Thyroid gland (tissue), 4 donors: ENCODE measurements around the gene HIVEP1. TPM values are rescaled to one million over a fixed set of nuclear protein-coding genes. Genes with fewer than 3 reads are reported as not detected.

Source experiments
- DNase-seq, 2 donors: peaks; one replicate each; pipeline ENCODE4 v3.0.0-alpha.2; 2019
- H3K27ac ChIP-seq, 3 donors: fragments of 200-600 bp; sonication (generic); 1 replicate in 2 of 3; 2 replicates in 1 of 3; pipeline ENCODE4 v1.5.1; 2016 to 2019; ENCODE audit warnings: mild to moderate bottlenecking in 1 of 3, moderate library complexity in 1 of 3
- H3K27me3 ChIP-seq: fragments of 200-600 bp; sonication (generic); one replicate; pipeline ENCODE4 v1.5.1; 2019
- H3K36me3 ChIP-seq, 2 donors: fragments of 200-600 bp; sonication (generic); one replicate each; pipeline ENCODE4 v1.5.1; 2016 to 2019
- H3K4me1 ChIP-seq, 2 donors: fragments of 200-600 bp; sonication (generic); one replicate each; pipeline ENCODE4 v1.5.1; 2017 to 2019
- H3K4me3 ChIP-seq, 3 donors: fragments of 200-600 bp; sonication (generic); replicated peaks in 1 of 3; 1 replicate in 2 of 3; 2 replicates in 1 of 3; pipeline ENCODE4 v1.5.1; 2016; ENCODE audit warnings: mild to moderate bottlenecking in 1 of 3
- H3K9me3 ChIP-seq: fragments of 200-600 bp; sonication (generic); one replicate; pipeline ENCODE4 v1.5.1; 2017
- POLR2A ChIP-seq, 2 donors: fragments of 450-650 bp; IDR thresholded peaks; one replicate each; pipeline ENCODE4 v1.6.1; 2017; ENCODE audit warnings: antibody characterized with exemption in 2 of 2, mild to moderate bottlenecking in 2 of 2, moderate library complexity in 1 of 2
- WGBS, 2 donors: methylation state at CpG; one replicate each; pipeline ENCODE4 v1.1.5; 2017; 5-methylcytosine and 5-hydroxymethylcytosine counted together
- intact Hi-C: fragments of 100-400 bp; cut with DNase I; formaldehyde crosslinking; loops from one replicate; pipeline ENCODE4 v1.15.1; 2023
- total RNA-seq, 4 donors: library from RNA; depleted of rRNA; stranded (reverse); fragments of >200 nt; gene quantifications; one replicate each; pipeline ENCODE4 v1.2.3, GENCODE V29; 2016
- TF ChIP-seq, protein P1 (sequence below), 6 experiments: fragments of 200-600 bp in 3 of 6; fragments of 450-650 bp in 3 of 6; sonication (generic) in 3 of 6; IDR thresholded peaks; one replicate each; pipeline ENCODE4 v1.5.1; 2016 to 2019; ENCODE audit warnings: antibody characterized with exemption in 6 of 6, mild to moderate bottlenecking in 2 of 6, inconsistent platforms in 1 of 6, moderate library complexity in 1 of 6

HIVEP1 gene
- total RNA-seq, 4 donors from 2014 or later, result 17.4 to 35.1 (median 29.0) TPM

- intact Hi-C loops, result no loop called here
- H3K4me3 ChIP-seq, result no peak overlapping the region
- H3K36me3 ChIP-seq, result peaks cover 0 to 4% of the 10 kb centered on the region in 2 donors
- no peaks in the 10 kb centered on the region for H3K27me3 ChIP-seq
- DNase-seq, result peak; percentile 10 to 35
- H3K9me3 ChIP-seq, result no peaks in the 10 kb centered on the region
- 37 to 50% methylated on average over 2 of the region's 2 CpGs for WGBS, 2 donors
- TF ChIP-seq, protein P1, sequence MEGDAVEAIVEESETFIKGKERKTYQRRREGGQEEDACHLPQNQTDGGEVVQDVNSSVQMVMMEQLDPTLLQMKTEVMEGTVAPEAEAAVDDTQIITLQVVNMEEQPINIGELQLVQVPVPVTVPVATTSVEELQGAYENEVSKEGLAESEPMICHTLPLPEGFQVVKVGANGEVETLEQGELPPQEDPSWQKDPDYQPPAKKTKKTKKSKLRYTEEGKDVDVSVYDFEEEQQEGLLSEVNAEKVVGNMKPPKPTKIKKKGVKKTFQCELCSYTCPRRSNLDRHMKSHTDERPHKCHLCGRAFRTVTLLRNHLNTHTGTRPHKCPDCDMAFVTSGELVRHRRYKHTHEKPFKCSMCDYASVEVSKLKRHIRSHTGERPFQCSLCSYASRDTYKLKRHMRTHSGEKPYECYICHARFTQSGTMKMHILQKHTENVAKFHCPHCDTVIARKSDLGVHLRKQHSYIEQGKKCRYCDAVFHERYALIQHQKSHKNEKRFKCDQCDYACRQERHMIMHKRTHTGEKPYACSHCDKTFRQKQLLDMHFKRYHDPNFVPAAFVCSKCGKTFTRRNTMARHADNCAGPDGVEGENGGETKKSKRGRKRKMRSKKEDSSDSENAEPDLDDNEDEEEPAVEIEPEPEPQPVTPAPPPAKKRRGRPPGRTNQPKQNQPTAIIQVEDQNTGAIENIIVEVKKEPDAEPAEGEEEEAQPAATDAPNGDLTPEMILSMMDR (IDR thresholded peaks at IDR 0.05), result no peak
- TF ChIP-seq POLR2A (IDR thresholded peaks at IDR 0.05), result no peak
- no peaks in the 10 kb centered on the region for H3K4me1 ChIP-seq
- H3K27ac ChIP-seq, result no peak overlapping the region
These were observed 107.0 kb downstream of the HIVEP1 start for GRCh38 chr6:12119085-12119588.

DNA sequence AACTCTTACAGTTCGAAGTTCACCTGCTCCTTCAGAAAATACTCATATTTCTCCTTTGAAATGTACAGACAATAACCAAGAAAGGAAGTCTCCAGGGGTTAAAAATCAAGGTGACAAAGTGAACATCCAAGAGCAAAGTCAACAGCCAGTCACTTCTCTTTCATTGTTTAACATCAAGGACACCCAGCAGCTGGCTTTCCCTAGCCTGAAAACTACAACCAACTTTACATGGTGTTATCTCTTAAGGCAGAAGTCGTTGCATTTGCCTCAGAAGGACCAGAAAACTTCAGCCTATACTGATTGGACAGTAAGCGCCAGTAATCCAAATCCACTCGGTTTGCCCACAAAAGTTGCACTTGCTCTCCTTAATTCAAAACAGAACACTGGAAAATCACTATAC is 113.3 kb downstream of the HIVEP1 start:
- H3K9me3 ChIP-seq, result no peaks in the 10 kb centered on the region
- no peak for TF ChIP-seq POLR2A (IDR thresholded peaks at IDR 0.05)
- TF ChIP-seq, protein P1 (IDR thresholded peaks at IDR 0.05), result no peak
- H3K36me3 ChIP-seq, result no peaks in the 10 kb centered on the region
- no peak overlapping the region for H3K4me3 ChIP-seq
- no peak overlapping the region for H3K27ac ChIP-seq
- intact Hi-C loops, result no loop called here
- H3K27me3 ChIP-seq, result no peaks in the 10 kb centered on the region
- DNase-seq, result no peak
- whole genome bisulfite sequencing, 2 donors, result 86 to 89% methylated on average over 4 of the region's 4 CpGs
- H3K4me1 ChIP-seq, result no peaks in the 10 kb centered on the region

- WGBS, 2 donors, result 94 to 98% methylated on average over 1 of the region's 1 CpG
- intact Hi-C loops, result no loop called here
- H3K36me3 ChIP-seq, result no peaks in the 10 kb centered on the region
- no peaks in the 10 kb centered on the region for H3K9me3 ChIP-seq
- no peak for TF ChIP-seq POLR2A (IDR thresholded peaks at IDR 0.05)
- TF ChIP-seq, protein P1 (IDR thresholded peaks at IDR 0.05), result no peak
- H3K27ac ChIP-seq, result no peak overlapping the region
- no peaks in the 10 kb centered on the region for H3K4me1 ChIP-seq
- DNase-seq, result no peak
- H3K27me3 ChIP-seq, result no peaks in the 10 kb centered on the region
- no peak overlapping the region for H3K4me3 ChIP-seq
These were observed 113.9 kb downstream of the HIVEP1 start for GRCh38 chr6:12126051-12126450.

DNA sequence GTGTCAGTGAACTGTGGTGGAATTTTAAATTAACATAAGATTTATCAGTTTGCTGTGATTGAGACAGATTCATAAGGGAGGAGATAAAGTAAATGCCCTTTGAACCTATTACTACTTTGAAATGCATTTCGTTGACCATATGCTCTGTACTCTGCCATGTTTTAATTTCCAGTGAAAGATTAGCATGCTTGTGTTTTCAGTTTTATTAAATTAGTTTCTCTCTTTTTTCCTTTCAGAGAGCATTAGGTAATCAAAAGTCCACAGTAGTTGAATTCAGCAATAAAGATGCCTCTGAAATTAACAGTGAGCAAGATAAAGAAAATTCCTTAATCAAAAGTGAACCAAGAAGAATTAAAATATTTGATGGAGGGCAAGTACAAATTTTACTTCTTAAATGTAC is 117.4 kb downstream of the HIVEP1 start:
- intact Hi-C loops, result no loop called here
- no peaks in the 10 kb centered on the region for H3K9me3 ChIP-seq
- H3K4me3 ChIP-seq, result no peak overlapping the region
- no peaks in the 10 kb centered on the region for H3K36me3 ChIP-seq
- no peaks in the 10 kb centered on the region for H3K27me3 ChIP-seq
- no peaks in the 10 kb centered on the region for H3K4me1 ChIP-seq
- no peak for TF ChIP-seq POLR2A (IDR thresholded peaks at IDR 0.05)
- TF ChIP-seq, protein P1 (IDR thresholded peaks at IDR 0.05), result no peak
- DNase-seq, result no peak
- WGBS, 2 donors, result 93 to 98% methylated on average over 1 of the region's 1 CpG
- H3K27ac ChIP-seq, result no peak overlapping the region

DNA sequence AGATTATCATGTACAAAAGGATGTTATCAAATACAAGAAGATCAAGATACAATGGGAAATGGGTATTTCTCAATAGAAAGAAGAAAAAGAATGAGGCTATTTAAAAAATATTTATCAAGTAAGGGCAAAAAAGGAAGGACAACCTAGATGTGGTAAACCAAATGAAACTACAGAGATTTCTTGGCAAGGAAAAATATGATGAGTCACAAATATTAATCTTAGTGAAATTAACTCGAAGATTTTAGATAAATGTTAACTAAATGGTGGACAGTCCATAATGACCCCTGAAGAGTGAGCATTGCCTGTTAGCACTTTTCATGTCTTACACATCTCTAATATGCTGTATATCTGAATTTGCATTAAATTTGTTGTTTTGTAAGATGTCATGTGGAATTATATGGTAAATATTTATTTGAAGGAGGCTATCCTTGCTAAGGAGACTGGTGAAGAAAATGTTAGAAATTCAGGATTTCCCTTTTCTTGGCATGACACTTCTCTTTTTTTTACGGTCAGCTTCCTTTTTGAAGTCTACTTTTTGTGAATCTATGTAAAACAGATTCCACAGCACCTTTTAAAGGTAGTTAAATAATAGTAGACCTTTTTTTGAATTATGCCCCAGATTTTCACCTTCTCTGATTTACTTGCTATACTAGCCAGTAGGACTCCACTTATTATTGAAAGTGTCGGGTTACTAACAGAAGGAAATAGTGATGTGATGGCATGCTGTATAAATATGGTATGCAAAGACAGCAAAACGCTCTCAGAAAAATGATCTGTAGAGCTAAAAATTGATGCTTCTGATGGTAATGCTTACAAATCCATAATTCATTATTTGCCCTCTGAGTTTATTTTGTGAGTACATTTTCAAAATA is 120.5 kb downstream of the HIVEP1 start:
- Histone ChIP-seq H3K4me3 (no peak overlapping the region), H3K27me3 (no peaks in the 10 kb centered on the region), H3K9me3 (no peaks in the 10 kb centered on the region), H3K36me3 (no peaks in the 10 kb centered on the region), H3K4me1 (peaks cover 0 to 1% of the 10 kb centered on the region in 2 donors), H3K27ac (no peak overlapping the region)
- WGBS, 2 donors, result 89 to 91% methylated on average over 4 of the region's 4 CpGs
- DNase-seq, result no peak
- intact Hi-C loops, result no loop called here
- TF ChIP-seq POLR2A (IDR thresholded peaks at IDR 0.05), result no peak
